Vagina (tissue), 2 donors: Measurements from ENCODE around the gene ARHGAP27.

Source experiments
- CTCF ChIP-seq, 3 experiments: fragments of 450-650 bp in 2 of 3; fragments of 200-600 bp in 1 of 3; sonication (generic) in 1 of 3; IDR thresholded peaks; one replicate each; pipeline ENCODE4 v1.5.1; 2017 to 2019; ENCODE audit warnings: antibody characterized with exemption in 3 of 3, mild to moderate bottlenecking in 2 of 3, moderate library complexity in 2 of 3
- POLR2A ChIP-seq, 2 donors: fragments of 450-650 bp; IDR thresholded peaks; one replicate each; pipeline ENCODE4 v1.6.1; 2017; ENCODE audit warnings: antibody characterized with exemption in 2 of 2, mild to moderate bottlenecking in 2 of 2, moderate library complexity in 2 of 2
- POLR2AphosphoS5 ChIP-seq, 2 donors: sonication (generic); formaldehyde crosslinking; IDR thresholded peaks; one replicate each; pipeline ENCODE4 v1.9.0; 2017; ENCODE audit warnings: antibody characterized with exemption in 2 of 2, mild to moderate bottlenecking in 2 of 2, low read depth in 1 of 2; ENCODE audit not compliant: insufficient read depth in 1 of 2

DNA sequence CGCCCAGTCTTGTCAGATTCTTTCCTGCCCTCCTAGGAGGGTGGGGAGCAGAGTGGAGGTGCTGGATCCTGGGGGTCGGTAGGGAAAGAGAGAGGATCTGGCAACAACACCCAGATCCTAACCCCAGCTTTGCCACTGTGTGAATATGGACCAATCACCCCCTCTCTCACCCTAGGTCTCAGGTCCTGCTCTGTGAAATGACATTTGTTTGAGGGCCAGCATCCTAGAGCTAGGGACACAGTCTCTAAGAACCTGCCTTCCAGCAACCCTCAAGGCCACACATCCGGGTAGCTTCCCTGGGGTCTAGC, 87.5 kb downstream of the ARHGAP27 start:
- TF ChIP-seq POLR2A (IDR thresholded peaks at IDR 0.05) (no peak), CTCF (IDR thresholded peaks at IDR 0.05) (no peak), POLR2AphosphoS5 (IDR thresholded peaks at IDR 0.05; ENCODE audit: insufficient read depth in 1 of 2, low read depth in 1 of 2) (no peak)
